H1 (cell line): ENCODE data around the gene LMX1B. TPM values are rescaled to one million over a fixed set of nuclear protein-coding genes. Genes with fewer than 3 reads are reported as not detected.
A peak's percentile ranks its signal among the peaks of the same experiment; 100 is the strongest.

Source experiments
- CTCF ChIA-PET: fragments of 300-600 bp; sonication (Branson Sonifier 250); formaldehyde crosslinking; loops from one replicate; lab custom pipeline; 2021; ENCODE audit not compliant: partially characterized antibody; lab: Charles Lee
- POLR2A ChIA-PET: fragments of 300-600 bp; sonication (Branson Sonifier 250); formaldehyde crosslinking; loops from one replicate; lab custom pipeline; 2021; ENCODE audit warnings: inconsistent platforms; ENCODE audit not compliant: partially characterized antibody; lab: Charles Lee
- DNase-seq, 2 experiments: peaks; one replicate each; pipeline versions ENCODE4 v3.0.0 to v3.0.0-alpha.2; 2010 to 2022; ENCODE audit warnings: low spot score in 2 of 2, low read depth in 1 of 2, mixed read lengths in 1 of 2
- FAIRE-seq: peaks from 2 replicates; lab custom pipeline; 2011; peaks lifted over from hg19 to GRCh38; lab: Jason Lieb, UNC
- H2AFZ ChIP-seq: 2 replicates; pipeline ENCODE4 v1.8.1; 2012; ENCODE audit warnings: low read length, inconsistent platforms
- H2AK5ac ChIP-seq: 2 replicates; pipeline ENCODE4 v1.6.1; 2013; ENCODE audit warnings: low read depth, low read length
- H2BK120ac ChIP-seq: replicated peaks from 2 replicates; pipeline ENCODE3; 2013; ENCODE audit warnings: low read depth, low read length, inconsistent platforms
- H2BK12ac ChIP-seq: 2 replicates; pipeline ENCODE4 v1.6.1; 2013; ENCODE audit warnings: low read depth, low read length
- H2BK15ac ChIP-seq: 2 replicates; pipeline ENCODE4 v1.6.1; 2013; ENCODE audit warnings: low read length
- H2BK20ac ChIP-seq: 2 replicates; pipeline ENCODE4 v1.6.1; 2013; ENCODE audit warnings: low read length
- H2BK5ac ChIP-seq: 2 replicates; pipeline ENCODE4 v1.6.1; 2013; ENCODE audit warnings: low read depth, low read length
- H3K14ac ChIP-seq: 2 replicates; pipeline ENCODE4 v1.6.1; 2013; ENCODE audit warnings: inconsistent platforms; ENCODE audit not compliant: insufficient read length
- H3K18ac ChIP-seq: 2 replicates; pipeline ENCODE4 v1.6.1; 2013; ENCODE audit warnings: low read length; ENCODE audit errors: extremely low read depth
- H3K23ac ChIP-seq: 2 replicates; pipeline ENCODE4 v1.6.1; 2013; ENCODE audit warnings: inconsistent platforms; ENCODE audit not compliant: insufficient read length
- H3K23me2 ChIP-seq: 2 replicates; pipeline ENCODE4 v1.6.1; 2013; ENCODE audit warnings: low read depth, low read length
- H3K27ac ChIP-seq: 2 replicates; pipeline ENCODE4 v1.6.1; 2011; ENCODE audit warnings: low read depth, low read length, inconsistent platforms
- H3K27me3 ChIP-seq, 4 experiments: replicated peaks in 1 of 4; 1 replicate in 1 of 4; 2 replicates in 3 of 4; pipeline versions ENCODE4 v1.6.1 to v1.8.1; 2011 to 2013; ENCODE audit warnings: low read length in 3 of 4, mild to moderate bottlenecking in 3 of 4, inconsistent platforms in 2 of 4, mixed read lengths in 2 of 4, moderate library complexity in 1 of 4; ENCODE audit not compliant: control insufficient read depth in 3 of 4, insufficient read depth in 3 of 4; ENCODE audit errors: extremely low read depth in 1 of 4
- H3K36me3 ChIP-seq, 4 experiments: 2 replicates each; pipeline versions ENCODE4 v1.6.1 to v1.8.1; 2011 to 2013; ENCODE audit warnings: mild to moderate bottlenecking in 4 of 4, low read length in 3 of 4, moderate library complexity in 2 of 4, control low read depth in 1 of 4, inconsistent platforms in 1 of 4; ENCODE audit not compliant: insufficient read depth in 4 of 4, control insufficient read depth in 2 of 4
- H3K4ac ChIP-seq: replicated peaks from 2 replicates; pipeline ENCODE3; 2013; ENCODE audit warnings: low read length, low read depth, mixed read lengths, inconsistent platforms; ENCODE audit not compliant: insufficient read length
- H3K4me1 ChIP-seq, 4 experiments: replicated peaks in 1 of 4; 1 replicate in 1 of 4; 2 replicates in 3 of 4; pipeline versions ENCODE4 v1.6.1 to v1.8.1; 2011 to 2013; ENCODE audit warnings: low read length in 3 of 4, inconsistent platforms in 2 of 4, mixed read lengths in 1 of 4; ENCODE audit not compliant: insufficient read depth in 4 of 4, control insufficient read depth in 3 of 4
- H3K4me2 ChIP-seq, 2 experiments: 2 replicates each; pipeline versions ENCODE4 v1.6.1 to v1.8.1; 2011 to 2013; ENCODE audit warnings: low read depth in 2 of 2, low read length in 2 of 2, control low read depth in 1 of 2, inconsistent platforms in 1 of 2, mild to moderate bottlenecking in 1 of 2; ENCODE audit not compliant: insufficient read depth in 1 of 2
- H3K4me3 ChIP-seq, 4 experiments: fragments of 200-600, 300-600 bp in 1 of 4; sonication (generic), shearing (Covaris generic), sonication (Bioruptor Twin) in 1 of 4; 2 replicates each; pipeline versions ENCODE4 v1.5.1 to v1.8.1; 2011 to 2016; ENCODE audit warnings: low read length in 4 of 4, low read depth in 3 of 4, control low read depth in 2 of 4, inconsistent platforms in 2 of 4, mild to moderate bottlenecking in 2 of 4, mixed read lengths in 1 of 4, moderate library complexity in 1 of 4; ENCODE audit not compliant: insufficient read depth in 2 of 4; ENCODE audit errors: extremely low read depth in 1 of 4
- H3K56ac ChIP-seq: replicated peaks from 2 replicates; pipeline ENCODE3; 2013; ENCODE audit warnings: low read depth, mild to moderate bottlenecking, mixed read lengths, low read length, inconsistent platforms; ENCODE audit not compliant: insufficient read length
- H3K79me1 ChIP-seq: 2 replicates; pipeline ENCODE4 v1.6.1; 2013; ENCODE audit warnings: low read depth, low read length, control low read depth
- H3K79me2 ChIP-seq, 2 experiments: 2 replicates each; pipeline versions ENCODE4 v1.6.1 to v1.8.1; 2012 to 2013; ENCODE audit warnings: low read length in 2 of 2, mild to moderate bottlenecking in 2 of 2, inconsistent platforms in 1 of 2; ENCODE audit not compliant: insufficient read depth in 2 of 2, control insufficient read depth in 1 of 2
- H3K9ac ChIP-seq, 4 experiments: replicated peaks in 1 of 4; 1 replicate in 1 of 4; 2 replicates in 3 of 4; pipeline versions ENCODE4 v1.6.1 to v1.8.1; 2011 to 2013; ENCODE audit warnings: low read depth in 3 of 4, low read length in 3 of 4, control low read depth in 2 of 4, mild to moderate bottlenecking in 2 of 4, moderate library complexity in 2 of 4, inconsistent platforms in 1 of 4; ENCODE audit errors: extremely low read depth in 1 of 4
- H3K9me3 ChIP-seq, 2 experiments: 2 replicates each; pipeline versions ENCODE4 v1.6.1 to v1.8.1; 2012 to 2013; ENCODE audit warnings: mild to moderate bottlenecking in 2 of 2, moderate library complexity in 2 of 2, control low read depth in 1 of 2, inconsistent platforms in 1 of 2, low read depth in 1 of 2, low read length in 1 of 2, mixed read lengths in 1 of 2; ENCODE audit not compliant: insufficient read depth in 2 of 2
- H4K20me1 ChIP-seq, 2 experiments: replicated peaks in 1 of 2; 2 replicates each; pipeline versions ENCODE3 to v1.8.1; 2011 to 2013; ENCODE audit warnings: inconsistent platforms in 2 of 2, low read length in 2 of 2, mild to moderate bottlenecking in 1 of 2; ENCODE audit not compliant: insufficient read depth in 2 of 2, control insufficient read depth in 1 of 2
- H4K5ac ChIP-seq: 2 replicates; pipeline ENCODE4 v1.6.1; 2013; ENCODE audit warnings: low read length, low read depth, mixed read lengths, inconsistent platforms; ENCODE audit not compliant: insufficient read length
- H4K8ac ChIP-seq: 2 replicates; pipeline ENCODE4 v1.8.0; 2013; ENCODE audit warnings: mild to moderate bottlenecking, moderate library complexity, low read length, inconsistent platforms; ENCODE audit not compliant: insufficient read depth; ENCODE audit errors: extremely low read depth
- H4K91ac ChIP-seq: replicated peaks from 2 replicates; pipeline ENCODE3; 2013; ENCODE audit warnings: low read length, mixed read lengths, inconsistent platforms; ENCODE audit not compliant: insufficient read length
- BACH1 ChIP-seq: IDR thresholded peaks from 2 replicates; pipeline ENCODE4 v1.6.1; 2012; ENCODE audit warnings: low read length, improper control_type of control experiment
- BCL11A ChIP-seq, 2 experiments: IDR thresholded peaks; one replicate each; pipeline ENCODE4 v1.6.1; 2011; ENCODE audit warnings: low read depth in 2 of 2, low read length in 2 of 2, mild to moderate bottlenecking in 2 of 2
- BRCA1 ChIP-seq: IDR thresholded peaks from 2 replicates; pipeline ENCODE4 v1.6.1; 2012; ENCODE audit warnings: low read depth, low read length, improper control_type of control experiment
- CBX5 ChIP-seq: fragments of 300-800, 300-1000 bp; sonication (generic); IDR thresholded peaks from 2 replicates; pipeline ENCODE4 v1.7.1; 2016; ENCODE audit warnings: antibody characterized with exemption, low read length, low read depth
- CHD1 ChIP-seq: IDR thresholded peaks from 2 replicates; pipeline ENCODE4 v1.6.1; 2012; ENCODE audit warnings: low read depth, low read length, improper control_type of control experiment
- CHD2 ChIP-seq: IDR thresholded peaks from 2 replicates; pipeline ENCODE4 v1.6.1; 2012; ENCODE audit warnings: low read length, improper control_type of control experiment
- EZH2 ChIP-seq: fragments of 200-600 bp; sonication (generic); IDR thresholded peaks from 2 replicates; pipeline ENCODE4 v1.7.1; 2012; ENCODE audit warnings: low read depth, mild to moderate bottlenecking, moderate library complexity, low read length, inconsistent platforms; ENCODE audit not compliant: severe bottlenecking
- KDM1A ChIP-seq: fragments of 200-600, 300-600 bp; sonication (generic); IDR thresholded peaks from 2 replicates; pipeline ENCODE4 v1.7.1; 2016; ENCODE audit warnings: mild to moderate bottlenecking, low read length, borderline replicate concordance
- RXRA ChIP-seq: IDR thresholded peaks from 2 replicates; pipeline ENCODE4 v1.6.1; 2011; ENCODE audit warnings: low read depth, mild to moderate bottlenecking, low read length, moderate library complexity; ENCODE audit not compliant: insufficient read depth
- ZNF274 ChIP-seq: IDR thresholded peaks from 2 replicates; pipeline ENCODE4 v1.7.0; 2012; ENCODE audit warnings: low read length, borderline replicate concordance; ENCODE audit errors: extremely low read depth
- WGBS, 2 experiments: shearing (Covaris generic) in 1 of 2; methylation state at CpG; one replicate each; pipeline versions ENCODE4 v1.1.6 to v1.1.7; 2013 to 2015; ENCODE audit warnings: low lambda C conversion rate in 2 of 2, mixed read lengths in 2 of 2, inconsistent platforms in 1 of 2, low coverage in 1 of 2, missing lambda C conversion rate in 1 of 2; ENCODE audit not compliant: insufficient replicate concordance in 2 of 2, insufficient coverage in 1 of 2, insufficient read length in 1 of 2; ENCODE audit errors: extremely low coverage in 1 of 2, missing lambda C conversion rate in 1 of 2; 5-methylcytosine and 5-hydroxymethylcytosine counted together
- polyA plus RNA-seq, 7 experiments: library from polyadenylated mRNA; depleted of rRNA in 3 of 7; stranded (reverse) in 5 of 7; unstranded in 2 of 7; fragments of >200 nt in 5 of 7; fragments of 200-250 nt in 2 of 7; gene quantifications; 1 replicate in 5 of 7; 2 replicates in 1 of 7; 4 replicates in 1 of 7; pipeline versions ENCODE4 v1.2.1 to v1.2.3, GENCODE V29; 2011 to 2013; ENCODE audit warnings: missing spikeins in 2 of 7, mixed read lengths in 2 of 7
- total RNA-seq: library from RNA; stranded (reverse); fragmentation: NEBNext Ultra II Directional; extraction: Animal tissue kit (Norgen Biotek cat#: 25700); gene quantifications from 2 replicates; pipeline ENCODE4 v1.2.1, GENCODE V29; 2021
- TF ChIP-seq, protein P1 (sequence below): IDR thresholded peaks from 2 replicates; pipeline ENCODE4 v1.6.1; 2011; ENCODE audit warnings: low read length, improper control_type of control experiment

LMX1B gene
- total and polyA plus RNA-seq, 2 of the 8 experiments (the other 6 are each of a cell fraction or from before 2014, with no cell fraction given) = 0.09 to 0.37 TPM

DNA sequence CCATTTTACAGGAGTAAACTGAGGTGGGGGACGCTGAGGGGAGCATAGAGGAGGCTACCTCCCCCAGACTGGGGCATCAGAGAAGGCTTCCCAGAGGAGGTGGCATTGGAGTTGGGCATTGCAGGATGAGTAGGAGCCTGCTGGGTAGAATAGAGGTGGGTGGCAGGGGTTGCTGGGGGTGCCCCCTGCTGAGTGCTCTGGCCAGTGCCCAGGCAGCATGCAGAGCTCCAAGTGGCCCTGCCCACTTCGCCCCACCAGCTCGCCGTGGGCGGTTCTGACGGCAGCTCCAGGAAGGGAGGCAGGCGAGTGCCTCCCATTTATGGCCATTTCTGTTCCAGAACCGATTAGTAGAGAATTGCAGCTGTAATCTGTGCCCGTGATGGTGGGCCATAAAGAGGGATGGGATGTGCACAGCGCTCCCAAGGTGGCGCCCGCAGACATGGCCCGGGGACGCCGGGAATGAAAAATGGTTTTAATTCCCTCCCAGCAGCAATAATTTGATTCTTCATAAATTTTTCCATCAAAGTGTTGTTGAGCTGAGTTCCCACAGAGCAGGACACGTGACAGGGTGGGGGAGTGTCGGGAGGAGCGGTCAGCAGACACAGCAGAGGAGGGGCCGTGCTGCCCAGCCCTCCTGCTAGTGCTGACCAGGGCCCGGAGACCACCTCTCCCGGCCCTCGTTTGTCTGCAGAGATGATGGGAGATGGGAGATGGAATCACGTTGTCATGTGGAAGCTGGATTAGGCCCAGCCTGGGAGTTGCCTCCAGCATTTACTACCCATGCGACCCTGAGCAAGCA is 75.5 kb downstream of the LMX1B start:
- Histone ChIP-seq H3K4me2 (no peak overlapping the region), H2BK20ac (no peak overlapping the region), H3K9ac (no peak overlapping the region)

More for the DNA sequence above, 75.5 kb downstream of the LMX1B start:
- Histone ChIP-seq H4K5ac (no peak overlapping the region), H3K36me3 (no peaks in the 10 kb centered on the region), H4K91ac (no peak overlapping the region), H2BK12ac (0 out of 2 replicates have a peak overlapping the region, but pooled peaks have one; percentile 81), H2BK15ac (peak overlapping the region; percentile 53; the same call in 1 of the 2 replicates), H3K27ac (no peak overlapping the region), H3K27me3 (peaks cover 4 to 21% (median 15%) of the 10 kb centered on the region in 4 experiments), H3K56ac (no peak overlapping the region), H3K14ac (no peak overlapping the region), H3K79me2 (no peaks in the 10 kb centered on the region), H2AFZ (no peak overlapping the region), H3K23me2 (no peaks in the 10 kb centered on the region), H3K4ac (no peak overlapping the region), H3K4me3 (no peak overlapping the region), H2AK5ac (no peak overlapping the region), H4K20me1 (peaks cover 0 to 4% of the 10 kb centered on the region in 2 experiments), H3K9me3 (no peaks in the 10 kb centered on the region), H3K18ac (no peak overlapping the region), H4K8ac (no peak overlapping the region; the same call in 1 of the 2 replicates), H3K4me1 (peaks cover 0 to 9% (median 3%) of the 10 kb centered on the region in 4 experiments; a peak in 5 of 7 replicates), H2BK120ac (no peak overlapping the region), H3K79me1 (no peaks in the 10 kb centered on the region), H2BK5ac (0 out of 2 replicates have a peak overlapping the region, but pooled peaks have one; percentile 20), H3K23ac (no peak overlapping the region)
- DNase-seq = no peak
- FAIRE-seq = no peak
- ChIA-PET CTCF (interaction anchor here (0.6 to 23.0 kb wide), 32 partner anchors 9 to 237 kb away, joined by 3 to 323 read pairs (median 11); partner anchors contain the start of gene LMX1B), POLR2A (interaction anchor here (1.1 to 3.0 kb wide), 3 partner anchors 11 to 24 kb away, joined by 3 to 13 read pairs (median 5); no protein-coding TSS in a partner anchor)
- WGBS, 2 experiments = 87% methylated on average over 24 of the region's 24 CpGs; no CpG with 5 or more reads in 1 of the 2 experiments
- TF ChIP-seq CBX5 (no peak), EZH2 (no peak), CHD2 (no peak), BRCA1 (no peak), ZNF274 (no peak), CHD1 (no peak), RXRA (no peak), KDM1A (no peak), BCL11A (IDR thresholded peaks at IDR 0.05; ENCODE audit: low read depth in 2 of 2, low read length in 2 of 2) (no peak), BACH1 (no peak)
- TF ChIP-seq, protein P1, sequence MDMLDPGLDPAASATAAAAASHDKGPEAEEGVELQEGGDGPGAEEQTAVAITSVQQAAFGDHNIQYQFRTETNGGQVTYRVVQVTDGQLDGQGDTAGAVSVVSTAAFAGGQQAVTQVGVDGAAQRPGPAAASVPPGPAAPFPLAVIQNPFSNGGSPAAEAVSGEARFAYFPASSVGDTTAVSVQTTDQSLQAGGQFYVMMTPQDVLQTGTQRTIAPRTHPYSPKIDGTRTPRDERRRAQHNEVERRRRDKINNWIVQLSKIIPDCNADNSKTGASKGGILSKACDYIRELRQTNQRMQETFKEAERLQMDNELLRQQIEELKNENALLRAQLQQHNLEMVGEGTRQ = no peak
